HepG2 (cell line): ENCODE results near the gene PRSS8. TPM values are rescaled to one million over a fixed set of nuclear protein-coding genes. Genes with fewer than 3 reads are reported as not detected.

ENCODE experiments used
- AKNA ChIP-seq: sonication (generic); formaldehyde crosslinking; IDR thresholded peaks from 2 replicates; pipeline ENCODE4 v1.4.0; 2020; ENCODE audit warnings: missing genetic modification reagents, borderline replicate concordance
- CREM ChIP-seq, 2 experiments: sonication (generic) in 1 of 2; formaldehyde crosslinking in 1 of 2; IDR thresholded peaks; 2 replicates each; pipeline versions ENCODE4 v1.4.0 to v1.6.1; 2016 to 2020; ENCODE audit warnings: antibody characterized with exemption in 1 of 2, mild to moderate bottlenecking in 1 of 2, missing genetic modification reagents in 1 of 2
- EED ChIP-seq: sonication (generic); formaldehyde crosslinking; IDR thresholded peaks from 2 replicates; pipeline ENCODE4 v1.5.0; 2020; ENCODE audit warnings: mild to moderate bottlenecking, missing genetic modification reagents
- MTERF4 ChIP-seq: sonication (generic); formaldehyde crosslinking; IDR thresholded peaks from 2 replicates; pipeline ENCODE4 v1.8.0; 2023; ENCODE audit warnings: mild to moderate bottlenecking, missing genetic modification reagents
- PHF21A ChIP-seq: sonication (generic); formaldehyde crosslinking; IDR thresholded peaks from 2 replicates; pipeline ENCODE4 v1.5.0; 2020; ENCODE audit warnings: mild to moderate bottlenecking, missing genetic modification reagents
- SNAPC4 ChIP-seq: sonication (generic); formaldehyde crosslinking; IDR thresholded peaks from 2 replicates; pipeline ENCODE4 v1.4.0; 2020; ENCODE audit warnings: mild to moderate bottlenecking, missing genetic modification reagents
- ZNF318 ChIP-seq: sonication (generic); formaldehyde crosslinking; IDR thresholded peaks from 2 replicates; pipeline ENCODE4 v1.4.0; 2020; ENCODE audit warnings: mild to moderate bottlenecking, missing genetic modification reagents
- ZNF768 ChIP-seq: sonication (generic); formaldehyde crosslinking; IDR thresholded peaks from 2 replicates; pipeline ENCODE4 v1.4.0; 2020; ENCODE audit warnings: missing genetic modification reagents
- polyA plus RNA-seq, 8 experiments: library from polyadenylated mRNA; depleted of rRNA in 3 of 8; stranded (reverse) in 7 of 8; unstranded in 1 of 8; fragments of >200 nt; fragmentation: Illumina TruSeq in 4 of 8; extraction: Trizol in 4 of 8; gene quantifications; 2 replicates each; pipeline versions ENCODE4 v1.2.1 to v1.2.3, GENCODE V29; 2011 to 2016; ENCODE audit warnings: low read depth in 4 of 8, missing spikeins in 1 of 8, mixed read lengths in 1 of 8; ENCODE audit not compliant: insufficient read depth in 1 of 8
- total RNA-seq, 5 experiments: library from RNA; depleted of rRNA; stranded (reverse); fragments of >200 nt; fragmentation: Illumina TruSeq; extraction: Trizol; gene quantifications; 2 replicates each; pipeline ENCODE4 v1.2.3, GENCODE V29; 2016; ENCODE audit warnings: low read depth in 1 of 5

PRSS8 gene
- total and polyA plus RNA-seq, 2 of the 13 experiments (the other 11 are each of a cell fraction or from before 2014, with no cell fraction given), result 2.6 to 7.2 TPM

- peak; percentile 96 for TF ChIP-seq SNAPC4 (CRISPR knock-in tag)
- TF ChIP-seq PHF21A (CRISPR knock-in tag), result peak; percentile 93
- peak; percentile 87 for TF ChIP-seq CREM (IDR thresholded peaks at IDR 0.05)
- TF ChIP-seq CREM (CRISPR knock-in tag; IDR thresholded peaks at IDR 0.05), result no peak
- peak; percentile 94 for TF ChIP-seq EED (CRISPR knock-in tag)
- 0 out of 2 replicates have a peak, but pooled peaks have one; percentile 64 for TF ChIP-seq ZNF318 (CRISPR knock-in tag)
- no peak for TF ChIP-seq MTERF4 (CRISPR knock-in tag)
- peak; percentile 74; the same call in 1 of the 2 replicates for TF ChIP-seq ZNF768 (CRISPR knock-in tag)
- TF ChIP-seq AKNA (CRISPR knock-in tag), result no peak
Observed at GRCh38 chr16:31094424-31095120, 41.0 kb downstream of the PRSS8 start, which contains the start of gene VKORC1 (continued).
